ENCODE data around the gene AMH. TPM values are rescaled to one million over a fixed set of nuclear protein-coding genes. Genes with fewer than 3 reads are reported as not detected.
A peak's percentile ranks its signal among the peaks of the same experiment; 100 is the strongest.

Gene AMH
- total RNA-seq, 4 donors from 2014 or later: 0.59 to 5.4 (median 2.1) TPM; not detected in 1

DNA sequence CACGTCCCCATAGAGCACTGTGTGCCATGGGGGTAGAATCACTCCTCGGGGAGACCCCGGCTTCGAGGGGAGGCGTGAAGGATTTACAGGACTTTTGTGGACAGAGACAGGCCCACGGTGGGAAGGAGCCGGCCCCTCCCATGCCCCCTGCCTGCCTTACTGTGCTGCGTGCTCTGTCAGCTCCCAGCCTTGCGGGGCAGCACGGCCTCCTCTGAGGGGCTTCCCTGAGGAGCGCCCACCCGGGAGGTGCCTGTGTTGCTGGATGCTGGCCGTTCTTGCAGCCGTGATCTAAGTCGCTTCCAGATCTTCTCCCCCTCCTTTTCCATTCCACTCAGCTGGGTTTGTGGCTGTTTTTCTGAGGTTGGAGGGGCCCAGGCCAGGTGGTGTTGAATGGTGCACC is 42.1 kb upstream of the AMH start:
- no peaks in the 10 kb centered on the region for H3K27me3 ChIP-seq
- no peaks in the 10 kb centered on the region for H3K9me3 ChIP-seq
- 87 to 89% methylated on average over 14 to 15 of the region's 15 CpGs for WGBS, 2 donors
- peaks cover 0 to 86% (median 13%) of the 10 kb centered on the region in 3 donors for H3K36me3 ChIP-seq
- peaks cover 0 to 15% (median 8%) of the 10 kb centered on the region in 4 donors for H3K4me1 ChIP-seq
- no peak overlapping the region for H3K27ac ChIP-seq
- no peak overlapping the region for H3K4me3 ChIP-seq
- TF ChIP-seq EP300 (IDR thresholded peaks at IDR 0.05) (no peak), POLR2A (IDR thresholded peaks at IDR 0.05) (no peak)
- TF ChIP-seq, protein P1, sequence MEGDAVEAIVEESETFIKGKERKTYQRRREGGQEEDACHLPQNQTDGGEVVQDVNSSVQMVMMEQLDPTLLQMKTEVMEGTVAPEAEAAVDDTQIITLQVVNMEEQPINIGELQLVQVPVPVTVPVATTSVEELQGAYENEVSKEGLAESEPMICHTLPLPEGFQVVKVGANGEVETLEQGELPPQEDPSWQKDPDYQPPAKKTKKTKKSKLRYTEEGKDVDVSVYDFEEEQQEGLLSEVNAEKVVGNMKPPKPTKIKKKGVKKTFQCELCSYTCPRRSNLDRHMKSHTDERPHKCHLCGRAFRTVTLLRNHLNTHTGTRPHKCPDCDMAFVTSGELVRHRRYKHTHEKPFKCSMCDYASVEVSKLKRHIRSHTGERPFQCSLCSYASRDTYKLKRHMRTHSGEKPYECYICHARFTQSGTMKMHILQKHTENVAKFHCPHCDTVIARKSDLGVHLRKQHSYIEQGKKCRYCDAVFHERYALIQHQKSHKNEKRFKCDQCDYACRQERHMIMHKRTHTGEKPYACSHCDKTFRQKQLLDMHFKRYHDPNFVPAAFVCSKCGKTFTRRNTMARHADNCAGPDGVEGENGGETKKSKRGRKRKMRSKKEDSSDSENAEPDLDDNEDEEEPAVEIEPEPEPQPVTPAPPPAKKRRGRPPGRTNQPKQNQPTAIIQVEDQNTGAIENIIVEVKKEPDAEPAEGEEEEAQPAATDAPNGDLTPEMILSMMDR (IDR thresholded peaks at IDR 0.05): no peak
- DNase-seq (ENCODE audit: low spot score in 2 of 2): no peak

- peaks cover 0 to 86% (median 13%) of the 10 kb centered on the region in 3 donors for H3K36me3 ChIP-seq
- TF ChIP-seq EP300 (IDR thresholded peaks at IDR 0.05): no peak
- TF ChIP-seq, protein P1 (IDR thresholded peaks at IDR 0.05): peak in 1 of 5 experiments; percentile 21
- TF ChIP-seq POLR2A (IDR thresholded peaks at IDR 0.05): no peak
- H3K27ac ChIP-seq: peak overlapping the region in 2 of 4 donors; percentile 12 to 40
- no peaks in the 10 kb centered on the region for H3K27me3 ChIP-seq
- peaks cover 0 to 15% (median 8%) of the 10 kb centered on the region in 4 donors for H3K4me1 ChIP-seq
- DNase-seq (ENCODE audit: low spot score in 2 of 2): peak; percentile 65 to 75
- H3K4me3 ChIP-seq: no peak overlapping the region
- 35 to 64% methylated on average over 5 to 36 of the region's 36 CpGs for WGBS, 2 donors
- no peaks in the 10 kb centered on the region for H3K9me3 ChIP-seq
These were observed 40.9 kb upstream of the AMH start for GRCh38 chr19:2207991-2208860.

DNA sequence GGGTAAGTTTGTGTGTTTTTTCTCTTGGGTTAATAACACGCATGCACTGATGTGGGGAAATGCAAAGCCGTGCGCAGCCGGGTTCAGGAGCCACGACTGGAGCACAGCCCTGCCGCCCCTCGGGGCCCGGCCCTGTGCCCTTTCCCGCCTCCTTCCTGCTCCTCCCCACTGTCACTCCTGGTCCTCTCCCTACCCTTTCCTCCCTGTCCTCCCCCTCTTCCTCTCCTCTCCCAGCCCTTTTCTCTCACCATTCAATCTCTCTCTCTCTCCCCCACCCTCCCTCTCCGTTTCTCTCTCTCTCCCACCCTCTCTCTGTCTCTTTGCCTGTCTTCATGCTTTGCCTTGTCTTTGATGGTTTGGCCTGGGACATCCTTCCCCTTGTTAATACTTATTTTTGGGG is 40.1 kb upstream of the AMH start:
- Histone ChIP-seq H3K4me1 (peaks cover 0 to 15% (median 8%) of the 10 kb centered on the region in 4 donors), H3K27me3 (no peaks in the 10 kb centered on the region), H3K4me3 (no peak overlapping the region), H3K9me3 (no peaks in the 10 kb centered on the region), H3K27ac (peak overlapping the region in 2 of 4 donors; percentile 12 to 40), H3K36me3 (peaks cover 0 to 86% (median 17%) of the 10 kb centered on the region in 3 donors)
- TF ChIP-seq POLR2A (IDR thresholded peaks at IDR 0.05): no peak
- no peak for TF ChIP-seq EP300 (IDR thresholded peaks at IDR 0.05)
- no peak for DNase-seq (ENCODE audit: low spot score in 2 of 2)
- 57 to 58% methylated on average over 10 of the region's 10 CpGs for WGBS, 2 donors

GRCh38 chr19:2209408-2209807 is 39.7 kb upstream of the AMH start:
- TF ChIP-seq POLR2A (IDR thresholded peaks at IDR 0.05) (no peak), EP300 (IDR thresholded peaks at IDR 0.05) (no peak)
- TF ChIP-seq, protein P1 (IDR thresholded peaks at IDR 0.05): no peak

DNA sequence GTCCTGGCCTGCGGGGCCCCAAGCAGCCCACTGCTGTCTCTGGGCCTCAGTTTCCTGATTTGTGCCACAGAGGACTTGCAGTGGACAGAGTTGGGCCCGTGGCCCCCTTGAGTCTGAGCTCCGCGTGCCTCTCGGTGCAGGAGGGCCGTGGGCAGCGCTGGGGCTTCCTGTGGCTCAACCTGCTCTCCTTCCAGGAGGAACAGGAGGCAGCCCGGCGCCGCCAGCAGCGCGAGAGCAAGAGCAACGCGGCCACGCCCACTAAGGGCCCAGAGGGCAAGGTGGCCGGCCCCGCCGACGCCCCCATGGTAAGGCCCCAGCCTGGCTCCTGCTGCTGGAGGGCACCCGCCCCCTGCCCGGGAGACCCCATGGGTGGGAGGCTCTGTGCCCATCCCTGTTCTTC is 38.9 kb upstream of the AMH start:
- no peak for DNase-seq (ENCODE audit: low spot score in 2 of 2)
- Histone ChIP-seq H3K27ac (no peak overlapping the region), H3K4me1 (peaks cover 0 to 15% (median 8%) of the 10 kb centered on the region in 4 donors), H3K36me3 (peaks cover 0 to 86% (median 18%) of the 10 kb centered on the region in 3 donors), H3K4me3 (no peak overlapping the region), H3K9me3 (no peaks in the 10 kb centered on the region), H3K27me3 (no peaks in the 10 kb centered on the region)
- WGBS, 2 donors: 93 to 94% methylated on average over 18 to 21 of the region's 21 CpGs
- TF ChIP-seq, protein P1 (IDR thresholded peaks at IDR 0.05): no peak
- TF ChIP-seq POLR2A (IDR thresholded peaks at IDR 0.05) (no peak), EP300 (IDR thresholded peaks at IDR 0.05) (no peak)

More at GRCh38 chr19:2209408-2209807, 39.7 kb upstream of the AMH start:
- Histone ChIP-seq H3K9me3 (no peaks in the 10 kb centered on the region), H3K36me3 (peaks cover 0 to 86% (median 18%) of the 10 kb centered on the region in 3 donors), H3K4me3 (no peak overlapping the region), H3K27ac (no peak overlapping the region), H3K4me1 (peaks cover 0 to 15% (median 8%) of the 10 kb centered on the region in 4 donors), H3K27me3 (no peaks in the 10 kb centered on the region)
- WGBS, 2 donors: 84 to 87% methylated on average over 17 of the region's 17 CpGs
- DNase-seq (ENCODE audit: low spot score in 2 of 2): no peak

All from tibial nerve (tissue), 4 donors.